K562 (cell line): Measurements from ENCODE around the gene WWC2. TPM values are rescaled to one million over a fixed set of nuclear protein-coding genes. Genes with fewer than 3 reads are reported as not detected.

Experiments
- ATAC-seq: fragments of 200-7000 bp; cut with Tn5 transposase; 3 replicates; pipeline ENCODE4 v1.9.1; 2020; ENCODE audit warnings: moderate library complexity
- BruUV-seq: library from RNA; stranded (reverse); fragments of 400-500 nt; replicated peaks from 2 replicates; lab custom pipeline; 2021; lab: Mats Ljungman, UMichigan
- CTCF ChIA-PET: fragments of 300-600 bp; formaldehyde crosslinking; extraction: SDS; loops from one replicate; lab custom pipeline; 2021; ENCODE audit warnings: low intra/inter-chr PET ratio; lab: Yijun Ruan, JAX
- POLR2A ChIA-PET: fragments of 300-600, 350-650 bp; sonication (Branson Sonifier 250); formaldehyde crosslinking; extraction: SDS; loops from one replicate; lab custom pipeline; 2021; ENCODE audit warnings: antibody characterized with exemption, inconsistent platforms; lab: Yijun Ruan, JAX
- DNase-seq, 4 experiments: peaks; one replicate each; pipeline versions ENCODE4 v3.0.0 to v3.0.0-alpha.2; 2011 to 2018; ENCODE audit warnings: low spot score in 3 of 4, mixed read lengths in 3 of 4; ENCODE audit errors: extremely low read depth in 1 of 4
- FAIRE-seq: peaks from 2 replicates; lab custom pipeline; 2011; peaks lifted over from hg19 to GRCh38; lab: Jason Lieb, UNC
- H2AFZ ChIP-seq: 2 replicates; pipeline ENCODE4 v1.6.0; 2011; ENCODE audit warnings: low read depth, low read length, control low read depth, inconsistent platforms
- H3K27ac ChIP-seq: fragments of 200-600 bp; 3 replicates; pipeline ENCODE4 v1.8.0; 2011; ENCODE audit warnings: low read depth, mild to moderate bottlenecking, control low read depth, inconsistent platforms, low read length, moderate library complexity, mixed read lengths; ENCODE audit errors: extremely low read depth
- H3K27me3 ChIP-seq, 2 experiments: fragments of 300-600 bp in 1 of 2; 2 replicates in 1 of 2; 3 replicates in 1 of 2; pipeline versions ENCODE4 v1.6.0 to v1.8.0; 2011; ENCODE audit warnings: inconsistent platforms in 2 of 2, low read length in 2 of 2, mild to moderate bottlenecking in 1 of 2, mixed read lengths in 1 of 2, moderate library complexity in 1 of 2; ENCODE audit not compliant: control insufficient read depth in 2 of 2, insufficient read depth in 2 of 2
- H3K36me3 ChIP-seq: fragments of 300-600 bp; 3 replicates; pipeline ENCODE4 v1.8.0; 2011; ENCODE audit warnings: mild to moderate bottlenecking, low read length, inconsistent platforms; ENCODE audit not compliant: control insufficient read depth, insufficient read depth
- H3K4me1 ChIP-seq, 2 experiments: fragments of 200-600 bp in 1 of 2; replicated peaks in 1 of 2; 2 replicates in 1 of 2; 3 replicates in 1 of 2; pipeline versions ENCODE4 v1.5.1 to v1.8.0; 2011; ENCODE audit warnings: inconsistent platforms in 2 of 2, low read length in 2 of 2, mild to moderate bottlenecking in 1 of 2, mixed read lengths in 1 of 2, moderate library complexity in 1 of 2; ENCODE audit not compliant: control insufficient read depth in 2 of 2, insufficient read depth in 2 of 2
- H3K4me2 ChIP-seq: 2 replicates; pipeline ENCODE4 v1.6.1; 2011; ENCODE audit warnings: low read length, control low read depth, inconsistent platforms, mixed read lengths; ENCODE audit not compliant: insufficient read depth
- H3K4me3 ChIP-seq: fragments of 200-600 bp; sonication (generic), shearing (Covaris generic); 2 replicates; pipeline ENCODE4 v1.5.1; 2016; ENCODE audit warnings: control low read depth, inconsistent platforms
- H3K79me2 ChIP-seq: fragments of 200-600 bp; 3 replicates; pipeline ENCODE4 v1.8.0; 2011; ENCODE audit warnings: low read length, inconsistent platforms; ENCODE audit not compliant: control insufficient read depth, insufficient read depth
- H3K9ac ChIP-seq, 2 experiments: 2 replicates each; pipeline versions ENCODE4 v1.6.0 to v1.6.1; 2011; ENCODE audit warnings: low read depth in 2 of 2, low read length in 2 of 2, control low read depth in 1 of 2, inconsistent platforms in 1 of 2, mild to moderate bottlenecking in 1 of 2, mixed read lengths in 1 of 2; ENCODE audit not compliant: insufficient read depth in 1 of 2
- H3K9me1 ChIP-seq: one replicate; pipeline ENCODE4 v1.6.0; 2011; ENCODE audit warnings: inconsistent platforms, mild to moderate bottlenecking, low read length, moderate library complexity; ENCODE audit not compliant: control insufficient read depth, insufficient read depth
- H3K9me3 ChIP-seq: replicated peaks from 2 replicates; pipeline ENCODE4 v1.5.1; 2011; ENCODE audit warnings: low read depth, low read length, inconsistent platforms; ENCODE audit not compliant: control insufficient read depth, insufficient read depth
- H4K20me1 ChIP-seq: replicated peaks from 2 replicates; pipeline ENCODE4 v1.6.1; 2011; ENCODE audit warnings: low read length, inconsistent platforms, mixed read lengths; ENCODE audit not compliant: control insufficient read depth, insufficient read depth
- CBFA2T3 ChIP-seq: fragments of 450-650 bp; IDR thresholded peaks from 2 replicates; pipeline ENCODE4 v1.6.1; 2017
- EP400 ChIP-seq: fragments of 450-650 bp; IDR thresholded peaks from 2 replicates; pipeline ENCODE4 v1.6.1; 2017; ENCODE audit warnings: antibody characterized with exemption, mild to moderate bottlenecking, moderate library complexity
- NFYB ChIP-seq: IDR thresholded peaks from 2 replicates; pipeline ENCODE4 v1.6.1; 2011; ENCODE audit warnings: mild to moderate bottlenecking, moderate library complexity; ENCODE audit not compliant: insufficient read length; ENCODE audit errors: extremely low read depth
- PCBP1 ChIP-seq: fragments of 200-400 bp; formaldehyde crosslinking; IDR thresholded peaks from 2 replicates; pipeline ENCODE4 v1.6.1; 2018; ENCODE audit warnings: mild to moderate bottlenecking, low read depth, low read length; ENCODE audit not compliant: poor library complexity, severe bottlenecking
- SNRNP70 ChIP-seq: fragments of 200-400 bp; formaldehyde crosslinking; optimal IDR thresholded peaks from 2 replicates; pipeline ENCODE3; 2017; ENCODE audit warnings: low read depth, low read length
- SP1 ChIP-seq: sonication (generic); formaldehyde crosslinking; IDR thresholded peaks from 2 replicates; pipeline ENCODE4 v1.8.1; 2022; ENCODE audit warnings: mild to moderate bottlenecking, missing genetic modification reagents
- ZNF175 ChIP-seq: fragments of 200-800 bp; sonication (Bioruptor generic); IDR thresholded peaks from 2 replicates; pipeline ENCODE4 v1.6.1; 2016; ENCODE audit warnings: low read depth, mild to moderate bottlenecking, missing genetic modification characterization, missing compliant biosample characterization
- ZNF583 ChIP-seq: fragments of 250-450 bp; sonication (Bioruptor Pico); IDR thresholded peaks from 2 replicates; pipeline ENCODE4 v1.4.0; 2020
- ZNF764 ChIP-seq: fragments of 250-450 bp; sonication (Bioruptor Pico); IDR thresholded peaks from 2 replicates; pipeline ENCODE4 v1.4.0; 2020; ENCODE audit warnings: low read depth, mild to moderate bottlenecking, moderate library complexity
- WGBS: fragments of 100-300 bp; shearing (Covaris generic); methylation state at CpG from one replicate; pipeline ENCODE4 v1.1.6; 2016; ENCODE audit warnings: low coverage, mixed read lengths; ENCODE audit not compliant: insufficient coverage; ENCODE audit errors: missing lambda C conversion rate; 5-methylcytosine and 5-hydroxymethylcytosine counted together
- in situ Hi-C: fragments of 300-500 bp; cut with MboI; formaldehyde crosslinking; loops from 4 replicates; pipeline ENCODE4 v1.15.0; 2018; ENCODE audit warnings: inconsistent platforms, mixed read lengths
- intact Hi-C: fragments of 100-400 bp; cut with micrococcal nuclease; formaldehyde crosslinking; loops from 2 replicates; pipeline ENCODE4 v1.14.2; 2022
- polyA plus RNA-seq, 8 experiments: library from polyadenylated mRNA; depleted of rRNA in 4 of 8; stranded (reverse) in 5 of 8; unstranded in 3 of 8; fragments of >200 nt; fragmentation: Nextera tagmentation in 2 of 8; fragmentation: Illumina TruSeq in 1 of 8; extraction: Ambion mirVana in 2 of 8; extraction: Trizol in 1 of 8; gene quantifications; 2 replicates each; pipeline versions ENCODE4 v1.2.1 to v1.2.3, GENCODE V29; 2011 to 2014; ENCODE audit warnings: inconsistent platforms in 1 of 8, missing spikeins in 1 of 8
- total RNA-seq, 7 experiments: library from RNA; depleted of rRNA in 6 of 7; stranded (reverse); fragments of >200 nt in 6 of 7; fragmentation: Illumina TruSeq in 2 of 7; extraction: Trizol in 2 of 7; gene quantifications; 2 replicates each; pipeline versions ENCODE4 v1.2.1 to v1.2.3, GENCODE V29; 2011 to 2021; ENCODE audit warnings: low replicate concordance in 1 of 7
- TF ChIP-seq, protein P1 (sequence below): sonication (generic); formaldehyde crosslinking; IDR thresholded peaks from 2 replicates; pipeline ENCODE4 v1.5.0; 2020; ENCODE audit warnings: missing genetic modification reagents
- TF ChIP-seq, protein P2 (sequence below): fragments of 450-650 bp; IDR thresholded peaks from 2 replicates; pipeline ENCODE4 v1.6.1; 2016; ENCODE audit warnings: low read depth

WWC2 gene
- total and polyA plus RNA-seq, 9 of the 15 experiments (the other 6 are each of a cell fraction or from before 2014, with no cell fraction given) = 3.7 to 39.4 (median 19.6) TPM

DNA sequence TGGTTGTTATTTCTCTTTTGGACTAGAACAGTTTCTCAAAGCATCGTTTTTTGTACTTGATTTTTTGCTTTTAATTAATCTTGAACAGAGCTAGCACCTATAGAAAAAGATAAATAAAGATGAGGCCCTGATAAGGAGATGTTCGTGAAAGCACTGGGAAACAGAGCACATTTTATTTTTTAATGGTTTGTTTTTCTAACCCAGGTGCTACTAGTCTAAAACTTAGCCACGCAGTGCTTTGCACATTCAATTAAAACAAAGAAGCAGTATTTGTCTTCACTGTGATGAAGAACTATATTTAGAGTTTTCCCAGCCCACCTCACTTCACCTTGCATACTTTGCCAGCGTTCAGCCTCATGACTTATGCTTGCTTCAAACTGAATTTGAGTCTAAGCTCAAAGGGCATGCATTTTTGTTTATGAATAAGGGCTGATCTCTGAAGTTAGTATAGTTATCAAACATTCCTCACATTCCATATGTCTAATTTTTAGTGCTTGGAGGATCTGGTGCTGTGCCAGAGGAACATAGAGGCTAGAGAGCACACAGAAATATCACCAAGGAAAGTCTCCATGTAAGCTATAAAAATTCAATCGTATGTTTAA, 76.7 kb downstream of the WWC2 start:
- no peak for FAIRE-seq
- Histone ChIP-seq H3K27ac (no peak overlapping the region), H3K9me1 (no peaks in the 10 kb centered on the region), H3K4me1 (peaks cover 0 to 2% of the 10 kb centered on the region in 2 experiments; a peak in 1 of 5 replicates), H3K9me3 (no peaks in the 10 kb centered on the region), H3K27me3 (no peaks in the 10 kb centered on the region), H3K36me3 (no peaks in the 10 kb centered on the region), H3K9ac (no peak overlapping the region), H3K4me3 (no peak overlapping the region), H3K79me2 (no peaks in the 10 kb centered on the region), H4K20me1 (0 out of 2 replicates have a peak, but pooled peaks cover 9% of the 10 kb centered on the region), H2AFZ (no peak overlapping the region), H3K4me2 (no peak overlapping the region)
- TF ChIP-seq EP400 (no peak), NFYB (no peak), ZNF583 (CRISPR knock-in tag) (no peak), ZNF175 (CRISPR knock-in tag) (no peak), PCBP1 (no peak), ZNF764 (CRISPR knock-in tag) (no peak), CBFA2T3 (no peak), SNRNP70 (no peak), SP1 (CRISPR knock-in tag) (no peak)
- TF ChIP-seq, protein P1, sequence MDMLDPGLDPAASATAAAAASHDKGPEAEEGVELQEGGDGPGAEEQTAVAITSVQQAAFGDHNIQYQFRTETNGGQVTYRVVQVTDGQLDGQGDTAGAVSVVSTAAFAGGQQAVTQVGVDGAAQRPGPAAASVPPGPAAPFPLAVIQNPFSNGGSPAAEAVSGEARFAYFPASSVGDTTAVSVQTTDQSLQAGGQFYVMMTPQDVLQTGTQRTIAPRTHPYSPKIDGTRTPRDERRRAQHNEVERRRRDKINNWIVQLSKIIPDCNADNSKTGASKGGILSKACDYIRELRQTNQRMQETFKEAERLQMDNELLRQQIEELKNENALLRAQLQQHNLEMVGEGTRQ (CRISPR knock-in tag) = no peak
- TF ChIP-seq, protein P2, sequence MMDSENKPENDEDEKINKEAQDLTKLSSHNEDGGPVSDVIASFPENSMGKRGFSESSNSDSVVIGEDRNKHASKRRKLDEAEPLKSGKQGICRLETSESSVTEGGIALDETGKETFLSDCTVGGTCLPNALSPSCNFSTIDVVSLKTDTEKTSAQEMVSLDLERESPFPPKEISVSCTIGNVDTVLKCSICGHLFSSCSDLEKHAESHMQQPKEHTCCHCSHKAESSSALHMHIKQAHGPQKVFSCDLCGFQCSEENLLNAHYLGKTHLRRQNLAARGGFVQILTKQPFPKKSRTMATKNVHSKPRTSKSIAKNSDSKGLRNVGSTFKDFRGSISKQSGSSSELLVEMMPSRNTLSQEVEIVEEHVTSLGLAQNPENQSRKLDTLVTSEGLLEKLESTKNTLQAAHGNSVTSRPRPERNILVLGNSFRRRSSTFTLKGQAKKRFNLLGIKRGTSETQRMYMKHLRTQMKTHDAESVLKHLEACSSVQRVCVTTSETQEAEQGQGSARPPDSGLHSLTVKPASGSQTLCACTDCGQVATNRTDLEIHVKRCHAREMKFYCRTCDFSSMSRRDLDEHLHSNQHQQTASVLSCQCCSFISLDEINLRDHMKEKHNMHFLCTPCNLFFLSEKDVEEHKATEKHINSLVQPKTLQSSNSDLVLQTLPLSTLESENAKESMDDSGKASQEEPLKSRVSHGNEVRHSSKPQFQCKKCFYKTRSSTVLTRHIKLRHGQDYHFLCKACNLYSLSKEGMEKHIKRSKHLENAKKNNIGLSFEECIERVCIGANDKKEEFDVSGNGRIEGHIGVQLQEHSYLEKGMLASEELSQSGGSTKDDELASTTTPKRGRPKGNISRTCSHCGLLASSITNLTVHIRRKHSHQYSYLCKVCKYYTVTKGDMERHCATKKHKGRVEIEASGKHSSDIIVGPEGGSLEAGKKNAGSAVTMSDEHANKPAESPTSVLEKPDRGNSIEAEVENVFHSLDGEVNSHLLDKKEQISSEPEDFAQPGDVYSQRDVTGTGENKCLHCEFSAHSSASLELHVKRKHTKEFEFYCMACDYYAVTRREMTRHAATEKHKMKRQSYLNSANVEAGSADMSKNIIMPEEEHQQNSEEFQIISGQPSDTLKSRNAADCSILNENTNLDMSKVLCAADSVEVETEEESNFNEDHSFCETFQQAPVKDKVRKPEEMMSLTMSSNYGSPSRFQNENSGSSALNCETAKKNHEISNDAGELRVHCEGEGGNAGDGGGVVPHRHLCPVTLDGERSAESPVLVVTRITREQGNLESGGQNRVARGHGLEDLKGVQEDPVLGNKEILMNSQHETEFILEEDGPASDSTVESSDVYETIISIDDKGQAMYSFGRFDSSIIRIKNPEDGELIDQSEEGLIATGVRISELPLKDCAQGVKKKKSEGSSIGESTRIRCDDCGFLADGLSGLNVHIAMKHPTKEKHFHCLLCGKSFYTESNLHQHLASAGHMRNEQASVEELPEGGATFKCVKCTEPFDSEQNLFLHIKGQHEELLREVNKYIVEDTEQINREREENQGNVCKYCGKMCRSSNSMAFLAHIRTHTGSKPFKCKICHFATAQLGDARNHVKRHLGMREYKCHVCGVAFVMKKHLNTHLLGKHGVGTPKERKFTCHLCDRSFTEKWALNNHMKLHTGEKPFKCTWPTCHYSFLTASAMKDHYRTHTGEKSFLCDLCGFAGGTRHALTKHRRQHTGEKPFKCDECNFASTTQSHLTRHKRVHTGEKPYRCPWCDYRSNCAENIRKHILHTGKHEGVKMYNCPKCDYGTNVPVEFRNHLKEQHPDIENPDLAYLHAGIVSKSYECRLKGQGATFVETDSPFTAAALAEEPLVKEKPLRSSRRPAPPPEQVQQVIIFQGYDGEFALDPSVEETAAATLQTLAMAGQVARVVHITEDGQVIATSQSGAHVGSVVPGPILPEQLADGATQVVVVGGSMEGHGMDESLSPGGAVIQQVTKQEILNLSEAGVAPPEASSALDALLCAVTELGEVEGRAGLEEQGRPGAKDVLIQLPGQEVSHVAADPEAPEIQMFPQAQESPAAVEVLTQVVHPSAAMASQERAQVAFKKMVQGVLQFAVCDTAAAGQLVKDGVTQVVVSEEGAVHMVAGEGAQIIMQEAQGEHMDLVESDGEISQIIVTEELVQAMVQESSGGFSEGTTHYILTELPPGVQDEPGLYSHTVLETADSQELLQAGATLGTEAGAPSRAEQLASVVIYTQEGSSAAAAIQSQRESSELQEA = no peak
- no peak for DNase-seq
- in situ Hi-C loops (no loop called here), intact Hi-C loops (no loop called here)
- ATAC-seq = no peak
- CTCF ChIA-PET = no interaction called here
- POLR2A ChIA-PET = no interaction called here
- BruUV-seq = no TSS peak
- WGBS = 43% methylated on average over 5 of the region's 5 CpGs
